RCC 7860 (cell line): ENCODE data around the gene ACSM6.
"Not testable (repeated sequence)": the region's sequence is repeated elsewhere in the genome, so short reads cannot be mapped to it uniquely, and the experiment has no call there.

ENCODE experiments used
- DNase-seq: peaks from one replicate; pipeline ENCODE4 v3.0.0-alpha.2; 2015; ENCODE audit warnings: low spot score
- FAIRE-seq: peaks from 2 replicates; lab custom pipeline; 2012; peaks lifted over from hg19 to GRCh38; lab: Jason Lieb, UNC

Gene ACSM6

GRCh38 chr10:95214369-95214768, 20.3 kb downstream of the ACSM6 start:
- DNase-seq (peak; percentile 42), FAIRE-seq (no peak)

GRCh38 chr10:95214793-95215192, 20.8 kb downstream of the ACSM6 start:
- FAIRE-seq (peak; percentile 98), DNase-seq (peak; percentile 91)

DNA sequence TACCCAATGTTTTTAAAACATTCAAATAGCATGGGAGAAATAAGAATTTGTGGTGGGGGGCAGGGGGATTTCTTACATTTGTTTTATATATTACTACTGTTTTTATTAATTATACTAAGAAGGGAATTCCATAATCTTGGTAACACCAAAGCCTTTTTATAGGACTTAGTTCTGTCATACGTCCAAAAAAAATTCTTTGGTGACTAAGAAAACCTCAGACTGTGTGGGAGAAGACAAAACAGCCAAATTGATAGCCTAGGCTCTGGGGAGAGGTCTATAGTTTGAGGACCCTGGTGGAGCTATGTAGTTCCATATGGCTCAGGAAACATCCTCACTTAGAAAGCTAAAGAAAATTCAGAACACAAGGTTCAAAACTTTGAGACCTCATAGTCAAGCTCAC, 23.4 kb downstream of the ACSM6 start:
- DNase-seq = peak; percentile 41
- peak; percentile 89 for FAIRE-seq

DNA sequence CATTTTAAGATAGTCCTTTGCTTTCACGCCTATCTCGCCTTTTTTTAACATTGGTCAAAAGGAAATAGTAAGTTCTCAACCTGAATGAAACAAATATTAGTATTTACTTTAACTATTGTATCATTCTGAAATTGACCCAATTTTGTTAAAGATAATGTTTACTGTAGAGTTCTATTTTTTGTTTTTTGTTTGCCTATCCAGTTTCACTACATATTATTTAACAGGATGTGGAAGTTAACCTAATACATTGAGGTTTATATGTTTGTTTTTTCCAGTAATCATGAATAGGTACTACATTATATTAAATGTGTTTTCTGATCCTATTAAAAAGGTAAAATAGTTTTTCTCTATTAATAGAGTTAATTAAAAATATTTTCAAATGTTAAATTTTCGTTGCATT, 26.5 kb downstream of the ACSM6 start:
- DNase-seq (no peak), FAIRE-seq (no peak)

- FAIRE-seq (peak; percentile 94), DNase-seq (peak; percentile 92)
These were observed 27.1 kb downstream of the ACSM6 start for GRCh38 chr10:95221124-95221523.

DNA sequence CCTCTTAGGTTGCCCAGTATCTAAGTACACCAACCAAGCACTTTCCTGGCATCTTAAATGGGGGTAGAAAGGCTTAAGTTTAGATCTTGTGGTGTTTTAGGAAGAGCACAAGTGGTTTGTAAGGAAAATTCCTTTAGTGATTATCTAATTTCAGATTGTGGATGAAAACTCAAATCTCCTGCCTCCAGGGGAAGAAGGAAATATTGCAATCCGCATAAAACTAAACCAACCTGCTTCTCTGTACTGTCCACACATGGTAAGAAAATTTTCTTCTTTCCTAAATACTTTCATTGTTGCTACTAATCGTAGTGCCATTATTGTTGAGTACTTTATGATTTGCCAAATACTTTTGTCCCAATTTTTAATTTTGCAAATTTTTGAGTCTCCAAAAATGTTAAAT, 31.1 kb downstream of the ACSM6 start:
- FAIRE-seq = no peak
- DNase-seq = no peak

DNA sequence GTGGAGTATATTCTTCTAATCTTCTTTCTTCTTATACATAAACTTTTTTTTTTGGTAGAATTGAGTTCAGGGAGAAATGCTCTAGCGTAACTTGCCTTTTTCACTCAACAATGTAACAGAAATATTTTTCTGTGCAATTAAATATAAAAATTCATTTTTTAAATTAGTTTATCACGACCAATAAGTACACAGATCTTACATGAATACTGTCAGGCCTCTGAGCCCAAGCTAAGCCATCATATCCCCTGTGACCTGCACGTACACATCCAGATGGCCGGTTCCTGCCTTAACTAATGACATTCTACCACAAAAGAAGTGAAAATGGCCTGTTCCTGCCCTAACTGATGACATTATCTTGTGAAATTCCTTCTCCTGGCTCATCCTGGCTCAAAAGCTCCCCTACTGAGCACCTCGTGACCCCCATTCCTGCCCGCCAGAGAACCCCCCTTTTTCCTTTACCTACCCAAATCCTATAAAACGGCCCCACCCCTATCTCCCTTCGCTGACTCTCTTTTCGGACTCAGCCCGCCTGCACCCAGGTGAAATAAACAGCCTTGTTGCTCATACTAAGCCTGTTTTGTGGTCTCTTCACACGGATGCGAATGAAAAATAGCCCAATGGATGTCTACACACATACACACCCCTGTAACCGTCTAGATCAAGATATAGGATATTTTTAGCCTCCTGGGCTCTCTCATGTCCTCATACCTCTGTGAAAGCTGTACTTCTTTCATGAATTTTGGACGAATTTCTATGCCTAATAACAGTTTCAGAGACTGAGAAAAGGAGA, 35.1 kb downstream of the ACSM6 start:
- FAIRE-seq = not testable (repeated sequence)

GRCh38 chr10:95229724-95230627, 35.9 kb downstream of the ACSM6 start:
- FAIRE-seq = peak; percentile 98
- DNase-seq = peak; percentile 100

More for the DNA sequence above, 35.1 kb downstream of the ACSM6 start:
- DNase-seq = peak; percentile 34

DNA sequence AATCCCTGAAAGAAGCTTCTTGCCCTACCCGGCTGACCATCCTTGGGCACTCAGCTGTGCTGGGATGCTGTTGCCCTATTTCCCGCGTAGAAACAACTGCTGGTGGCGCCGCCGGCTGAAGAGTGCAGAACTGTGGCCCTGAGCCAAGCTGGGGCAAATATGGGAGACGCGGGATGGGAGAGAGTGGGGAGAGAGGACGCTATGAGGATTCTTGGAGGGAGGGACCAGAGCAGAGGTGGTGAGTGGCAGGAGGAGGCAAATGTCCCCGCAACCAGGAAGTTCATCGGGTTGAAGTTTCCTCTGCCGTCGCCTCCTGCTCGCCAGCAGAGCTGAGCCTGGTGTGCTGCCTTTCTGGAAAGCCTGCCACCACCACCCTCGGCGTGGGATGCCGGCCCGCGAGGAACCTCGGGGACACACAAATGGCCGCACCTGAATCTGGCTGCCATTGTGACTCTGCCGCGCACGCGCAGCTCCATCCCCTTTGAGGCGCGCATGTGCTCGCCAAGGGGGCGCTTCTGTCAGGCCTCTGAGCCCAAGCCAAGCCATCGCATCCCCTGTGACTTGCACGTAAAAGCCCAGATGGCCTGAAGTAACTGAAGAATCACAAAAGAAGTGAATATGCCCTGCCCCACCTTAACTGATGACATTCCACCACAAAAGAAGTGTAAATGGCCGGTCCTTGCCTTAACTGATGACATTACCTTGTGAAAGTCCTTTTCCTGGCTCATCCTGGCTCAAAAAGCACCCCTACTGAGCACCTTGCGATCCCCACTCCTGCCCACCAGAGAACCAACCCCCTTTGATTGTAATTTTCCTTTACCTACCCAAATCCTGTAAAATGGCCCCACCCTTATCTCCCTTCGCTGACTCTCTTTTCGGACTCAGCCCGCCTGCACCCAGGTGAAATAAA, 36.9 kb downstream of the ACSM6 start:
- FAIRE-seq, DNase-seq: not testable (repeated sequence)

GRCh38 chr10:95233377-95234034, 39.5 kb downstream of the ACSM6 start:
- DNase-seq (peak; percentile 31), FAIRE-seq (no peak)

GRCh38 chr10:95234951-95235350, 40.9 kb downstream of the ACSM6 start:
- no peak for FAIRE-seq

GRCh38 chr10:95235676-95236067, 41.6 kb downstream of the ACSM6 start:
- FAIRE-seq = no peak
- no peak for DNase-seq

More at GRCh38 chr10:95234951-95235350, 40.9 kb downstream of the ACSM6 start:
- DNase-seq = no peak

DNA sequence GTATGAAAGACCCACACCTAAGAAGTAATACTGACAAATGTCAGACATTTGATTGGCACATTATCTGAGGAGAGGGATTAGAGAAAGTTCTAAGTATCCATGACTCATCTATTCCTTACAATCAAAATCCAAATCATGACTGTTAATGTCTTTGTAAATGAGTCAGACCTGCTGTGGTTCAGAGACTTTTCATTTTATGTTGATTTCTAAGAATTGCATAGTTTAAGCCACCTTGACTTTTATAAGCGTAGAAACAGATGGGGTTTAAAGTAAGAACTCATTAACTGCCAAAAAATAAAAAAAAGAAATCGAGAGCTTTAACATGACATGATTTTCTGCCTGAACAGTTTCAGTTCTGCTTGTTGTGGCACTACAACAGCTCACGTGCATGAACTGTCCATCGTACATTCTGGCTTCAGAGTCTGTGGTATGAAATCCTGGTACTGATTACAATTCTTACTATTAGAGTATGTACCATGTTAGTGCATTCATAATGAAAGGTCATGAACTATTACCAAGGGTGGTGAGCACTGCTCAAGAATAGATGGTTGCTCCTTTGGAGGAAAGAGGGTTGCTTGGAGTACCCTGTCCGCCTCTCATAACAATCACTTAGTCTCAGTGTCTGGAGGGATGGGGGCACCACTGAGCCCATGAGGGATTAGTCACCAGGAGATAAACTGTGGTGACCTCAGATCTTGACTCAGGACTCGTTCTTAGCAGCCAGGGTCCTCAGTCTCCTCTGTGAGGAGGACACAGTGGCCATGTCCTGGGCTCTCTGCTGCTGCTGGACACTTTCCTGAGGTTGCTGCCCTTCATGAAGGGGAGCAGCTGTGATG, 42.2 kb downstream of the ACSM6 start:
- DNase-seq = peak; percentile 92

GRCh38 chr10:95237376-95238170, 43.5 kb downstream of the ACSM6 start:
- peak; percentile 65 for DNase-seq
- peak; percentile 47 for FAIRE-seq

More for the DNA sequence above, 42.2 kb downstream of the ACSM6 start:
- peak; percentile 96 for FAIRE-seq

DNA sequence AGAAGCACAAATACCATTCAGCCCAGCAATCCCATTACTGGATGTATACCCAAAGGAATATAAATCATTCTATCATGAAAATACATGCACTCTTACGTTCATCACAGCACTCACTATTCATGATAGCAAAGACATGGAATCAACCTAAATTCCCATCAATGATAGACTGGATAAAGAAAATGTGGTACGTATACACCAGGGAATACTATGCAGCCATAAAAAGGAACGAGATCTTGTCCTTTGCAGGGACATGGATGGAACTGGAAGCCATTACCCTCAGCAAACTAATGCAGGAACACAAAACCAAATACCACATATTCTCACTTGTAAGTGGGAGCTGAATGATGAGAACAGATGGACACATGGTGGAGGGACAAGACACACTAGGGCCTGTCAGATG, 46.1 kb downstream of the ACSM6 start:
- not testable (repeated sequence) for FAIRE-seq, DNase-seq

DNA sequence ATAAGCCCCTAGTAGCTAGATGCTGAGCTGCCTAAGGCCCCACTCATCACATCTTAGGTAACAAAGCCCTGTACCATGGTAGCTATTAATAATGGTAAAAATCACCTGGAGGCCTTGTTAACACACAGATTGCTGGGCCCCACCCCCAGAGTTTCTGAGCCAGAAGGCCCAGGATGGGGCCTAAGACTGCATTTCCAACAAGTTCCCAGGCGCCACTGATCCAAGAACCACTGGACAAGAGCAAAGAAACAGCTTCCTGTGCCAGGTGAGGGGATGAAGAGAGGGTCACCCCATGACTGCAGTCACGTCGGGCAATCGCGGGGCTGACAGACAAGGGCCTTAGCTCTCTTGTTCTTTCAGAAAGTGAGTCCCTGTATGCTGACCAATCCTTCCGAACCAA, 46.8 kb downstream of the ACSM6 start:
- no peak for DNase-seq
- no peak for FAIRE-seq

DNA sequence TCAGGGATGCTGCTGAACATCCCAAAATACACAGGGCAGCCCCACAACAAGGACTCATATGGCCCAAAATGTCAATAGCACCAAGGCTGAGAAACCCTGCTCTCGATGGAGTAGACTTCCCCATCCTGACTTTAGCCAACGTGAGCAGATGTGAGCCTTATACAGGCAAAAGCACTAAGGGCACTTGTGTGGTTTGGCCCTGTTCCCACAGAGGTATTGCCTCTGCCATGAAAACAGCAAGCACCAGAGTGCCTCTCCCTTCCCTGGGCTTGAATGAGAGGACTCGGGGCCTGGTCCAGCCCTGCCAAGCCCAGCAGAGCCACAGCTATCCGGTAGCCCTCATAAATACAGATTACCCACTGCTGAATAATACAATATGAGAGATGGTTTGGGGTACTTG, 47.5 kb downstream of the ACSM6 start:
- no peak for DNase-seq
- FAIRE-seq = no peak

- FAIRE-seq = peak; percentile 49
- peak; percentile 60 for DNase-seq
These were observed 48.7 kb downstream of the ACSM6 start for GRCh38 chr10:95242581-95243317.
